CD4-positive, alpha-beta T cell treated with Interleukin-2 at 100 ng/mL for 4 hours (primary cell): Measurements from ENCODE around the gene WDR82.

Experiments used
- DNase-seq: peaks from one replicate; pipeline ENCODE4 v3.0.0-alpha.2; 2020; ENCODE audit warnings: low spot score

The WDR82 gene

GRCh38 chr3:52237006-52237656 lies 41.3 kb downstream of the WDR82 start:
- no peak for DNase-seq

GRCh38 chr3:52236424-52236886 lies 42.0 kb downstream of the WDR82 start:
- DNase-seq: no peak

- DNase-seq: no peak
Observed at GRCh38 chr3:52234516-52235447, 43.7 kb downstream of the WDR82 start.

- no peak for DNase-seq
Observed at GRCh38 chr3:52233968-52234367, 44.5 kb downstream of the WDR82 start.

GRCh38 chr3:52233108-52233591 lies 45.3 kb downstream of the WDR82 start:
- no peak for DNase-seq

GRCh38 chr3:52232279-52233107 lies 46.0 kb downstream of the WDR82 start:
- no peak for DNase-seq

GRCh38 chr3:52231502-52232278 lies 46.8 kb downstream of the WDR82 start:
- peak; percentile 87 for DNase-seq

- DNase-seq: no peak
Observed at GRCh38 chr3:52230889-52231499, 47.5 kb downstream of the WDR82 start.

- no peak for DNase-seq
Observed at GRCh38 chr3:52230461-52230860, 48.0 kb downstream of the WDR82 start.

- no peak for DNase-seq
Observed at GRCh38 chr3:52229656-52230055, 48.8 kb downstream of the WDR82 start.

GRCh38 chr3:52228751-52229291 lies 49.6 kb downstream of the WDR82 start:
- DNase-seq: no peak

GRCh38 chr3:52228266-52228665 lies 50.2 kb downstream of the WDR82 start:
- no peak for DNase-seq

- DNase-seq: no peak
Observed at GRCh38 chr3:52227766-52228165, 50.7 kb downstream of the WDR82 start.

GRCh38 chr3:52227117-52227516 lies 51.3 kb downstream of the WDR82 start:
- no peak for DNase-seq

- DNase-seq: no peak
Observed at GRCh38 chr3:52226229-52226817, 52.1 kb downstream of the WDR82 start.

GRCh38 chr3:52225452-52226228 lies 52.8 kb downstream of the WDR82 start, which contains the start of gene TLR9:
Gene TLR9, minus strand, starts transcription at chr3:52225645. Its CDS starts 116 bp downstream, at chr3:52225529.
- DNase-seq: no peak

- DNase-seq: no peak
Observed at GRCh38 chr3:52223449-52224408, 54.7 kb downstream of the WDR82 start.
